ENCODE measurements around the gene MAMDC2. TPM values are rescaled to one million over a fixed set of nuclear protein-coding genes. Genes with fewer than 3 reads are reported as not detected.

Gene MAMDC2
- total RNA-seq, 3 donors from 2014 or later (not counting 1 experiment from before 2014, with no cell fraction given): 0.10 to 0.32 TPM; not detected in 1

- TF ChIP-seq CTCF (IDR thresholded peaks at IDR 0.05): no peak
- Mint-ChIP-seq H3K27ac (no peak overlapping the region), H3K9me3 (no peaks in the 10 kb centered on the region), H3K4me3 (no peak overlapping the region), H3K27me3 (ENCODE audit: low read depth in 2 of 2) (no peaks in the 10 kb centered on the region), H3K4me1 (no peaks in the 10 kb centered on the region), H3K36me3 (no peaks in the 10 kb centered on the region)
- H3K4me1 ChIP-seq (ENCODE audit: control insufficient read depth, insufficient read depth, low read length): no peaks in the 10 kb centered on the region
- no peaks in the 10 kb centered on the region for H3K27me3 ChIP-seq (ENCODE audit: control insufficient read depth, insufficient read depth, low read length)
- no peak for ATAC-seq
- no peak overlapping the region for H3K27ac ChIP-seq (ENCODE audit: low read length)
- no peaks in the 10 kb centered on the region for H3K36me3 ChIP-seq (ENCODE audit: control insufficient read depth, insufficient read depth, low read length)
- intact Hi-C loops (cut with micrococcal nuclease): no loop called here
- DNase-seq: no peak
- WGBS (ENCODE audit: insufficient coverage): 63% methylated on average over 2 of the region's 3 CpGs
- no peaks in the 10 kb centered on the region for H3K9me3 ChIP-seq (ENCODE audit: control insufficient read depth, insufficient read depth, low read length)
- H3K4me3 ChIP-seq (ENCODE audit: low read length): no peak overlapping the region
These were observed 125.6 kb downstream of the MAMDC2 start for GRCh38 chr9:70169222-70169621.

- Histone ChIP-seq H3K27ac (ENCODE audit: low read length) (no peak overlapping the region), H3K27me3 (ENCODE audit: control insufficient read depth, insufficient read depth, low read length) (no peaks in the 10 kb centered on the region), H3K36me3 (ENCODE audit: control insufficient read depth, insufficient read depth, low read length) (no peaks in the 10 kb centered on the region), H3K4me3 (ENCODE audit: low read length) (no peak overlapping the region), H3K9me3 (ENCODE audit: control insufficient read depth, insufficient read depth, low read length) (no peaks in the 10 kb centered on the region), H3K4me1 (ENCODE audit: control insufficient read depth, insufficient read depth, low read length) (no peaks in the 10 kb centered on the region)
- WGBS (ENCODE audit: insufficient coverage): 88% methylated on average over 5 of the region's 7 CpGs
- H3K27ac Mint-ChIP-seq: no peak overlapping the region
- no peaks in the 10 kb centered on the region for H3K9me3 Mint-ChIP-seq
- no peaks in the 10 kb centered on the region for H3K36me3 Mint-ChIP-seq
- no peaks in the 10 kb centered on the region for H3K27me3 Mint-ChIP-seq (ENCODE audit: low read depth in 2 of 2)
- ATAC-seq: no peak
- no peak for TF ChIP-seq CTCF (IDR thresholded peaks at IDR 0.05)
- no peak overlapping the region for H3K4me3 Mint-ChIP-seq
- DNase-seq: no peak
- intact Hi-C loops (cut with micrococcal nuclease): no loop called here
- no peaks in the 10 kb centered on the region for H3K4me1 Mint-ChIP-seq
These were observed 126.6 kb downstream of the MAMDC2 start for GRCh38 chr9:70170151-70170790.

- Histone ChIP-seq H3K9me3 (ENCODE audit: control insufficient read depth, insufficient read depth, low read length) (no peaks in the 10 kb centered on the region), H3K4me1 (ENCODE audit: control insufficient read depth, insufficient read depth, low read length) (no peaks in the 10 kb centered on the region), H3K27ac (ENCODE audit: low read length) (no peak overlapping the region), H3K4me3 (ENCODE audit: low read length) (no peak overlapping the region), H3K36me3 (ENCODE audit: control insufficient read depth, insufficient read depth, low read length) (no peaks in the 10 kb centered on the region), H3K27me3 (ENCODE audit: control insufficient read depth, insufficient read depth, low read length) (no peaks in the 10 kb centered on the region)
- DNase-seq: no peak
- Mint-ChIP-seq H3K27ac (no peak overlapping the region), H3K4me3 (no peak overlapping the region), H3K27me3 (ENCODE audit: low read depth in 2 of 2) (no peaks in the 10 kb centered on the region), H3K4me1 (no peaks in the 10 kb centered on the region), H3K9me3 (no peaks in the 10 kb centered on the region), H3K36me3 (no peaks in the 10 kb centered on the region)
- intact Hi-C loops (cut with micrococcal nuclease): no loop called here
- no peak for ATAC-seq
- TF ChIP-seq CTCF (IDR thresholded peaks at IDR 0.05): no peak
- 95% methylated on average over 1 of the region's 1 CpG for WGBS (ENCODE audit: insufficient coverage)
These were observed 128.9 kb downstream of the MAMDC2 start for GRCh38 chr9:70172532-70172931.

GRCh38 chr9:70177121-70177520 lies 133.5 kb downstream of the MAMDC2 start:
- no peaks in the 10 kb centered on the region for H3K36me3 Mint-ChIP-seq
- peaks cover 0 to 6% of the 10 kb centered on the region in 2 donors for H3K9me3 Mint-ChIP-seq
- H3K27me3 Mint-ChIP-seq (ENCODE audit: low read depth in 2 of 2): no peaks in the 10 kb centered on the region
- no peak overlapping the region for H3K4me3 Mint-ChIP-seq
- Histone ChIP-seq H3K36me3 (ENCODE audit: control insufficient read depth, insufficient read depth, low read length) (no peaks in the 10 kb centered on the region), H3K27me3 (ENCODE audit: control insufficient read depth, insufficient read depth, low read length) (no peaks in the 10 kb centered on the region), H3K27ac (ENCODE audit: low read length) (no peak overlapping the region), H3K4me1 (ENCODE audit: control insufficient read depth, insufficient read depth, low read length) (no peaks in the 10 kb centered on the region), H3K4me3 (ENCODE audit: low read length) (no peak overlapping the region), H3K9me3 (ENCODE audit: control insufficient read depth, insufficient read depth, low read length) (no peaks in the 10 kb centered on the region)
- WGBS (ENCODE audit: insufficient coverage): 80% methylated on average over 1 of the region's 1 CpG
- H3K4me1 Mint-ChIP-seq: no peaks in the 10 kb centered on the region
- TF ChIP-seq CTCF (IDR thresholded peaks at IDR 0.05): no peak
- intact Hi-C loops (cut with micrococcal nuclease): no loop called here
- DNase-seq (no peak), ATAC-seq (no peak)
- H3K27ac Mint-ChIP-seq: no peak overlapping the region

All from natural killer cell (primary cell).